Vagina (tissue), 2 donors: ENCODE measurements around the gene TAS2R10.

ENCODE experiments used
- POLR2A ChIP-seq, 2 donors: fragments of 450-650 bp; IDR thresholded peaks; one replicate each; pipeline ENCODE4 v1.6.1; 2017; ENCODE audit warnings: antibody characterized with exemption in 2 of 2, mild to moderate bottlenecking in 2 of 2, moderate library complexity in 2 of 2
- POLR2AphosphoS5 ChIP-seq, 2 donors: sonication (generic); formaldehyde crosslinking; IDR thresholded peaks; one replicate each; pipeline ENCODE4 v1.9.0; 2017; ENCODE audit warnings: antibody characterized with exemption in 2 of 2, mild to moderate bottlenecking in 2 of 2, low read depth in 1 of 2; ENCODE audit not compliant: insufficient read depth in 1 of 2
- TF ChIP-seq, protein P1 (sequence below), 3 experiments: fragments of 450-650 bp in 2 of 3; fragments of 200-600 bp in 1 of 3; sonication (generic) in 1 of 3; IDR thresholded peaks; one replicate each; pipeline ENCODE4 v1.5.1; 2017 to 2019; ENCODE audit warnings: antibody characterized with exemption in 3 of 3, mild to moderate bottlenecking in 2 of 3, moderate library complexity in 2 of 3

DNA sequence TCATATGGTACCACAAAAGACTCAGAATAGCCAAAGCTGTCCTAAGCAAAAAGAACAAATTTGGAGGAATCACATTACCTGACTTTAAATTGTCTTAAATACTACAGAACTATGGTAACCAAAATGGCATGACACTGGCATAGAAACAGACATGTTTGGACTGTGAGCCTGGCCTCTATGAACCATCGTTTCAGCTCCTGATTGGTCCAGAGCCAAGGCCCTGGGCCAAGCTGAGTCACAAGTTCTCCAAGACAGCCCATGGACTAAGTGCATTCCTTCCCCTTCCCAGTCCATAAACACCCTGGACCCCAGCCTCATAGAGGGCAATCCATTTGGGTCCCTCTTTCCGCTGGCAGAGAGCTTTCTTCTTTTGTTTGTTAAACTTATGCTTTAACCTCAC lies 35.2 kb upstream of the TAS2R10 start:
- TF ChIP-seq, protein P1, sequence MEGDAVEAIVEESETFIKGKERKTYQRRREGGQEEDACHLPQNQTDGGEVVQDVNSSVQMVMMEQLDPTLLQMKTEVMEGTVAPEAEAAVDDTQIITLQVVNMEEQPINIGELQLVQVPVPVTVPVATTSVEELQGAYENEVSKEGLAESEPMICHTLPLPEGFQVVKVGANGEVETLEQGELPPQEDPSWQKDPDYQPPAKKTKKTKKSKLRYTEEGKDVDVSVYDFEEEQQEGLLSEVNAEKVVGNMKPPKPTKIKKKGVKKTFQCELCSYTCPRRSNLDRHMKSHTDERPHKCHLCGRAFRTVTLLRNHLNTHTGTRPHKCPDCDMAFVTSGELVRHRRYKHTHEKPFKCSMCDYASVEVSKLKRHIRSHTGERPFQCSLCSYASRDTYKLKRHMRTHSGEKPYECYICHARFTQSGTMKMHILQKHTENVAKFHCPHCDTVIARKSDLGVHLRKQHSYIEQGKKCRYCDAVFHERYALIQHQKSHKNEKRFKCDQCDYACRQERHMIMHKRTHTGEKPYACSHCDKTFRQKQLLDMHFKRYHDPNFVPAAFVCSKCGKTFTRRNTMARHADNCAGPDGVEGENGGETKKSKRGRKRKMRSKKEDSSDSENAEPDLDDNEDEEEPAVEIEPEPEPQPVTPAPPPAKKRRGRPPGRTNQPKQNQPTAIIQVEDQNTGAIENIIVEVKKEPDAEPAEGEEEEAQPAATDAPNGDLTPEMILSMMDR (IDR thresholded peaks at IDR 0.05) = no peak
- no peak for TF ChIP-seq POLR2AphosphoS5 (IDR thresholded peaks at IDR 0.05; ENCODE audit: insufficient read depth in 1 of 2, low read depth in 1 of 2)
- TF ChIP-seq POLR2A (IDR thresholded peaks at IDR 0.05) = no peak
